Measurements from ENCODE around the gene SLC25A36. TPM values are rescaled to one million over a fixed set of nuclear protein-coding genes. Genes with fewer than 3 reads are reported as not detected.

SLC25A36 gene
- total RNA-seq, 6 donors from 2014 or later = 49.2 to 172 (median 81.8) TPM

- WGBS, 2 donors = 29 to 32% methylated on average over 3 of the region's 3 CpGs
- TF ChIP-seq POLR2A (IDR thresholded peaks at IDR 0.05) (no peak), EP300 (IDR thresholded peaks at IDR 0.05) (no peak), POLR2AphosphoS5 (IDR thresholded peaks at IDR 0.05) (no peak), CTCF (IDR thresholded peaks at IDR 0.05) (no peak)
- no peak for ATAC-seq (ENCODE audit: low FRiP score in 2 of 2)
- Histone ChIP-seq H3K27ac (no peak overlapping the region), H3K4me3 (no peak overlapping the region), H3K36me3 (no peaks in the 10 kb centered on the region), H3K4me1 (peaks cover 0 to 13% (median 3%) of the 10 kb centered on the region in 4 donors), H3K9me3 (no peaks in the 10 kb centered on the region), H3K27me3 (no peaks in the 10 kb centered on the region)
- DNase-seq = no peak
These were observed 14.2 kb upstream of the SLC25A36 start for GRCh38 chr3:140927279-140928069.

- H3K36me3 ChIP-seq = no peaks in the 10 kb centered on the region
- DNase-seq = no peak
- peaks cover 0 to 13% (median 3%) of the 10 kb centered on the region in 4 donors for H3K4me1 ChIP-seq
- WGBS, 2 donors = 86 to 95% methylated on average over 1 of the region's 1 CpG
- no peak for ATAC-seq (ENCODE audit: low FRiP score in 2 of 2)
- no peak overlapping the region for H3K27ac ChIP-seq
- no peaks in the 10 kb centered on the region for H3K9me3 ChIP-seq
- no peaks in the 10 kb centered on the region for H3K27me3 ChIP-seq
- no peak for TF ChIP-seq POLR2A (IDR thresholded peaks at IDR 0.05)
- no peak for TF ChIP-seq POLR2AphosphoS5 (IDR thresholded peaks at IDR 0.05)
- TF ChIP-seq CTCF (IDR thresholded peaks at IDR 0.05) = no peak
- TF ChIP-seq EP300 (IDR thresholded peaks at IDR 0.05) = no peak
- no peak overlapping the region for H3K4me3 ChIP-seq
These were observed 12.2 kb upstream of the SLC25A36 start for GRCh38 chr3:140929446-140929845.

- H3K27ac ChIP-seq = no peak overlapping the region
- no peaks in the 10 kb centered on the region for H3K9me3 ChIP-seq
- DNase-seq (no peak), ATAC-seq (ENCODE audit: low FRiP score in 2 of 2) (no peak)
- no peaks in the 10 kb centered on the region for H3K27me3 ChIP-seq
- H3K4me3 ChIP-seq = no peak overlapping the region
- no peaks in the 10 kb centered on the region for H3K36me3 ChIP-seq
- TF ChIP-seq POLR2AphosphoS5 (IDR thresholded peaks at IDR 0.05) (no peak), POLR2A (IDR thresholded peaks at IDR 0.05) (no peak), EP300 (IDR thresholded peaks at IDR 0.05) (no peak), CTCF (IDR thresholded peaks at IDR 0.05) (no peak)
- peaks cover 0 to 13% (median 3%) of the 10 kb centered on the region in 4 donors for H3K4me1 ChIP-seq
- WGBS, 2 donors = 24 to 25% methylated on average over 11 to 12 of the region's 12 CpGs
These were observed 10.6 kb upstream of the SLC25A36 start for GRCh38 chr3:140931016-140931454.

- Histone ChIP-seq H3K27ac (no peak overlapping the region), H3K4me3 (no peak overlapping the region), H3K27me3 (no peaks in the 10 kb centered on the region), H3K4me1 (peaks cover 0 to 13% (median 3%) of the 10 kb centered on the region in 4 donors), H3K9me3 (no peaks in the 10 kb centered on the region), H3K36me3 (no peaks in the 10 kb centered on the region)
- DNase-seq (no peak), ATAC-seq (ENCODE audit: low FRiP score in 2 of 2) (no peak)
- TF ChIP-seq POLR2A (IDR thresholded peaks at IDR 0.05) (no peak), POLR2AphosphoS5 (IDR thresholded peaks at IDR 0.05) (no peak), CTCF (IDR thresholded peaks at IDR 0.05) (no peak), EP300 (IDR thresholded peaks at IDR 0.05) (no peak)
These were observed 9.8 kb upstream of the SLC25A36 start for GRCh38 chr3:140931801-140932200.

GRCh38 chr3:140933109-140933508, 8.5 kb upstream of the SLC25A36 start:
- 77 to 84% methylated on average over 5 to 7 of the region's 7 CpGs for WGBS, 2 donors

More at GRCh38 chr3:140933109-140933508, 8.5 kb upstream of the SLC25A36 start:
- DNase-seq = no peak
- TF ChIP-seq CTCF (IDR thresholded peaks at IDR 0.05) (no peak), POLR2A (IDR thresholded peaks at IDR 0.05) (no peak), POLR2AphosphoS5 (IDR thresholded peaks at IDR 0.05) (no peak), EP300 (IDR thresholded peaks at IDR 0.05) (no peak)
- Histone ChIP-seq H3K27ac (no peak overlapping the region), H3K4me1 (peaks cover 0 to 8% (median 0%) of the 10 kb centered on the region in 4 donors), H3K36me3 (no peaks in the 10 kb centered on the region), H3K4me3 (no peak overlapping the region), H3K9me3 (no peaks in the 10 kb centered on the region), H3K27me3 (no peaks in the 10 kb centered on the region)
- no peak for ATAC-seq (ENCODE audit: low FRiP score in 2 of 2)
